ENCODE results near the gene KMT5C.
A peak's percentile ranks its signal among the peaks of the same experiment; 100 is the strongest.

Gene KMT5C

GRCh38 chr19:55362990-55363716 lies 23.5 kb downstream of the KMT5C start, which contains the start of gene GARIN5B:
Gene GARIN5B (minus strand): TSS chr19:55363260. CDS start chr19:55363066, 194 bp downstream.
- peaks cover 6% of the 10 kb centered on the region for H3K27me3 ChIP-seq (ENCODE audit: control insufficient read depth, insufficient read depth, low read length)
- no peaks in the 10 kb centered on the region for H3K36me3 ChIP-seq (ENCODE audit: insufficient read depth, low read length)
- H3K4me3 ChIP-seq (ENCODE audit: low read length): no peak within 1 kb of the TSS
- H3K9ac ChIP-seq (ENCODE audit: low read depth, low read length): no peak within 1 kb of the TSS
- no peak within 1 kb of the TSS for H3K4me2 ChIP-seq (ENCODE audit: low read length)
- no peaks in the 10 kb centered on the region for H3K9me3 ChIP-seq (replicated peaks; ENCODE audit: low read length)
- H3K4me1 ChIP-seq (ENCODE audit: control insufficient read depth, insufficient read depth, low read length): peaks cover 7% of the 10 kb centered on the region

DNA sequence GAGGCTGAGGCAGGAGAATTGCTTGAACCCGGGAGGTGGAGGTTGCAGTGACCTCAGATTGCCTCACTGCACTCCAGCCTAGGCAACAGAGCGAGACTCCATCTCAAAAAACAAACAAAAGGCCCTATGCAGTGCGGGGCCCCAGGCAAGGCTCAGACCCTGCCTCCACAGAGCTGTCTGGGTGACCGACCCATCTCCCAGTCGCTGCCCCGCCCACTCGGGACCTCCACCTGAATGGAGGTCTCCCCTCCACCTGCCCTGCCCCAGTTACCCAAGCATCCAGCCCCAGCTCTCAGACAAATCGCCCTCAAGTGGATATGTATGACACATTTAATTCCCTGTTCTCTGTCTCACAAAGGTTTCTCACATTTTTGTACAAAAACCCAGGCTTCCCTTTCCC lies 25.6 kb downstream of the KMT5C start:
- H3K9ac ChIP-seq (ENCODE audit: low read depth, low read length): no peak overlapping the region
- no peaks in the 10 kb centered on the region for H3K36me3 ChIP-seq (ENCODE audit: insufficient read depth, low read length)
- H3K4me1 ChIP-seq (ENCODE audit: control insufficient read depth, insufficient read depth, low read length): peaks cover 22% of the 10 kb centered on the region
- H3K9me3 ChIP-seq (replicated peaks; ENCODE audit: low read length): no peaks in the 10 kb centered on the region
- H3K4me2 ChIP-seq (ENCODE audit: low read length): no peak overlapping the region
- no peaks in the 10 kb centered on the region for H3K27me3 ChIP-seq (ENCODE audit: control insufficient read depth, insufficient read depth, low read length)
- H3K4me3 ChIP-seq (ENCODE audit: low read length): no peak overlapping the region

GRCh38 chr19:55365964-55366363 lies 26.3 kb downstream of the KMT5C start:
- H3K4me3 ChIP-seq (ENCODE audit: low read length): no peak overlapping the region
- no peaks in the 10 kb centered on the region for H3K27me3 ChIP-seq (ENCODE audit: control insufficient read depth, insufficient read depth, low read length)
- H3K4me1 ChIP-seq (ENCODE audit: control insufficient read depth, insufficient read depth, low read length): peaks cover 28% of the 10 kb centered on the region
- H3K9ac ChIP-seq (ENCODE audit: low read depth, low read length): no peak overlapping the region
- H3K9me3 ChIP-seq (replicated peaks; ENCODE audit: low read length): no peaks in the 10 kb centered on the region
- no peaks in the 10 kb centered on the region for H3K36me3 ChIP-seq (ENCODE audit: insufficient read depth, low read length)
- H3K4me2 ChIP-seq (ENCODE audit: low read length): no peak overlapping the region

GRCh38 chr19:55366790-55367189 lies 27.1 kb downstream of the KMT5C start:
- Histone ChIP-seq H3K27me3 (ENCODE audit: control insufficient read depth, insufficient read depth, low read length) (no peaks in the 10 kb centered on the region), H3K4me1 (ENCODE audit: control insufficient read depth, insufficient read depth, low read length) (peaks cover 29% of the 10 kb centered on the region), H3K4me3 (ENCODE audit: low read length) (no peak overlapping the region), H3K9me3 (replicated peaks; ENCODE audit: low read length) (no peaks in the 10 kb centered on the region), H3K4me2 (ENCODE audit: low read length) (no peak overlapping the region), H3K36me3 (ENCODE audit: insufficient read depth, low read length) (no peaks in the 10 kb centered on the region), H3K9ac (ENCODE audit: low read depth, low read length) (no peak overlapping the region)

GRCh38 chr19:55368106-55368505 lies 28.4 kb downstream of the KMT5C start:
- Histone ChIP-seq H3K4me1 (ENCODE audit: control insufficient read depth, insufficient read depth, low read length) (peaks cover 29% of the 10 kb centered on the region), H3K4me2 (ENCODE audit: low read length) (no peak overlapping the region), H3K36me3 (ENCODE audit: insufficient read depth, low read length) (no peaks in the 10 kb centered on the region), H3K9ac (ENCODE audit: low read depth, low read length) (no peak overlapping the region), H3K9me3 (replicated peaks; ENCODE audit: low read length) (no peaks in the 10 kb centered on the region), H3K27me3 (ENCODE audit: control insufficient read depth, insufficient read depth, low read length) (no peaks in the 10 kb centered on the region), H3K4me3 (ENCODE audit: low read length) (no peak overlapping the region)

- peak overlapping the region; percentile 65 for H3K9ac ChIP-seq (ENCODE audit: low read depth, low read length)
- no peaks in the 10 kb centered on the region for H3K9me3 ChIP-seq (replicated peaks; ENCODE audit: low read length)
- no peaks in the 10 kb centered on the region for H3K27me3 ChIP-seq (ENCODE audit: control insufficient read depth, insufficient read depth, low read length)
- H3K4me3 ChIP-seq (ENCODE audit: low read length): peak overlapping the region; percentile 70
- peaks cover 33% of the 10 kb centered on the region for H3K4me1 ChIP-seq (ENCODE audit: control insufficient read depth, insufficient read depth, low read length)
- H3K36me3 ChIP-seq (ENCODE audit: insufficient read depth, low read length): no peaks in the 10 kb centered on the region
- H3K4me2 ChIP-seq (ENCODE audit: low read length): peak overlapping the region; percentile 83
These were observed 29.3 kb downstream of the KMT5C start for GRCh38 chr19:55368701-55369563.

- no peaks in the 10 kb centered on the region for H3K36me3 ChIP-seq (ENCODE audit: insufficient read depth, low read length)
- peak overlapping the region; percentile 99 for H3K4me2 ChIP-seq (ENCODE audit: low read length)
- peak overlapping the region; percentile 87 for H3K4me3 ChIP-seq (ENCODE audit: low read length)
- no peaks in the 10 kb centered on the region for H3K9me3 ChIP-seq (replicated peaks; ENCODE audit: low read length)
- H3K27me3 ChIP-seq (ENCODE audit: control insufficient read depth, insufficient read depth, low read length): no peaks in the 10 kb centered on the region
- H3K9ac ChIP-seq (ENCODE audit: low read depth, low read length): peak overlapping the region; percentile 78
- peaks cover 29% of the 10 kb centered on the region for H3K4me1 ChIP-seq (ENCODE audit: control insufficient read depth, insufficient read depth, low read length)
These were observed 30.1 kb downstream of the KMT5C start for GRCh38 chr19:55369653-55370304.

GRCh38 chr19:55370305-55370988 lies 30.8 kb downstream of the KMT5C start, which contains the start of gene IL11:
Gene IL11 (minus strand): TSS chr19:55370463. CDS start chr19:55370310, 153 bp downstream.
- H3K4me3 ChIP-seq (ENCODE audit: low read length): peak within 1 kb of the TSS; percentile 87
- H3K9ac ChIP-seq (ENCODE audit: low read depth, low read length): peak within 1 kb of the TSS; percentile 78
- peak within 1 kb of the TSS; percentile 99 for H3K4me2 ChIP-seq (ENCODE audit: low read length)
- H3K9me3 ChIP-seq (replicated peaks; ENCODE audit: low read length): no peaks in the 10 kb centered on the region
- peaks cover 29% of the 10 kb centered on the region for H3K4me1 ChIP-seq (ENCODE audit: control insufficient read depth, insufficient read depth, low read length)
- H3K36me3 ChIP-seq (ENCODE audit: insufficient read depth, low read length): no peaks in the 10 kb centered on the region
- no peaks in the 10 kb centered on the region for H3K27me3 ChIP-seq (ENCODE audit: control insufficient read depth, insufficient read depth, low read length)

- Histone ChIP-seq H3K27me3 (ENCODE audit: control insufficient read depth, insufficient read depth, low read length) (peaks cover 2% of the 10 kb centered on the region), H3K36me3 (ENCODE audit: insufficient read depth, low read length) (no peaks in the 10 kb centered on the region), H3K9me3 (replicated peaks; ENCODE audit: low read length) (no peaks in the 10 kb centered on the region), H3K4me3 (ENCODE audit: low read length) (no peak overlapping the region), H3K4me1 (ENCODE audit: control insufficient read depth, insufficient read depth, low read length) (peaks cover 29% of the 10 kb centered on the region), H3K4me2 (ENCODE audit: low read length) (no peak overlapping the region), H3K9ac (ENCODE audit: low read depth, low read length) (no peak overlapping the region)
These were observed 32.8 kb downstream of the KMT5C start for GRCh38 chr19:55372316-55373081.

GRCh38 chr19:55373306-55373992 lies 33.8 kb downstream of the KMT5C start:
- H3K4me2 ChIP-seq (ENCODE audit: low read length): peak overlapping the region; percentile 52
- H3K9me3 ChIP-seq (replicated peaks; ENCODE audit: low read length): no peaks in the 10 kb centered on the region
- no peak overlapping the region for H3K4me3 ChIP-seq (ENCODE audit: low read length)
- H3K4me1 ChIP-seq (ENCODE audit: control insufficient read depth, insufficient read depth, low read length): peaks cover 32% of the 10 kb centered on the region
- peaks cover 5% of the 10 kb centered on the region for H3K27me3 ChIP-seq (ENCODE audit: control insufficient read depth, insufficient read depth, low read length)
- H3K36me3 ChIP-seq (ENCODE audit: insufficient read depth, low read length): no peaks in the 10 kb centered on the region
- no peak overlapping the region for H3K9ac ChIP-seq (ENCODE audit: low read depth, low read length)
